Keratinocyte (primary cell): ENCODE measurements around the gene SPATA16. TPM values are rescaled to one million over a fixed set of nuclear protein-coding genes. Genes with fewer than 3 reads are reported as not detected.

ENCODE experiments used
- DNase-seq: peaks from one replicate; pipeline ENCODE4 v3.0.0-alpha.2; 2011; ENCODE audit warnings: low read depth, missing footprints, low spot score
- FAIRE-seq: peaks from 2 replicates; lab custom pipeline; 2011; peaks lifted over from hg19 to GRCh38; lab: Jason Lieb, UNC
- H2AFZ ChIP-seq: 2 replicates; pipeline ENCODE4 v1.6.0; 2012; ENCODE audit warnings: low read length, control low read depth, inconsistent platforms; ENCODE audit not compliant: control insufficient read depth
- H3K27ac ChIP-seq: 2 replicates; pipeline ENCODE4 v1.5.1; 2011; ENCODE audit warnings: low read length; ENCODE audit not compliant: control insufficient read depth, insufficient read depth
- H3K27me3 ChIP-seq: 3 replicates; pipeline ENCODE4 v1.6.0; 2011; ENCODE audit warnings: low read length; ENCODE audit not compliant: control insufficient read depth, insufficient read depth; ENCODE audit errors: extremely low read depth
- H3K36me3 ChIP-seq, 2 experiments: 2 replicates in 1 of 2; 3 replicates in 1 of 2; pipeline ENCODE4 v1.5.1; 2011; ENCODE audit warnings: low read length in 2 of 2, mild to moderate bottlenecking in 1 of 2; ENCODE audit not compliant: control insufficient read depth in 2 of 2, insufficient read depth in 2 of 2; ENCODE audit errors: extremely low read depth in 1 of 2
- H3K4me1 ChIP-seq: 3 replicates; pipeline ENCODE4 v1.5.1; 2011; ENCODE audit warnings: low read length; ENCODE audit not compliant: control insufficient read depth, insufficient read depth; ENCODE audit errors: extremely low read depth
- H3K4me2 ChIP-seq: 3 replicates; pipeline ENCODE4 v1.6.0; 2011; ENCODE audit warnings: low read depth, low read length; ENCODE audit not compliant: control insufficient read depth, insufficient read depth; ENCODE audit errors: extremely low read depth
- H3K4me3 ChIP-seq, 3 experiments: fragments of 200-600 bp in 1 of 3; sonication (generic) in 1 of 3; 2 replicates in 2 of 3; 3 replicates in 1 of 3; pipeline ENCODE4 v1.5.1; 2011 to 2016; ENCODE audit warnings: low read length in 3 of 3, mild to moderate bottlenecking in 3 of 3, control low read depth in 2 of 3, inconsistent platforms in 1 of 3, low read depth in 1 of 3, mixed read lengths in 1 of 3, mixed run types in 1 of 3, moderate library complexity in 1 of 3; ENCODE audit not compliant: control insufficient read depth in 2 of 3, insufficient read depth in 2 of 3; ENCODE audit errors: extremely low read depth in 1 of 3
- H3K79me2 ChIP-seq: 2 replicates; pipeline ENCODE4 v1.6.0; 2012; ENCODE audit warnings: low read length; ENCODE audit not compliant: control insufficient read depth, insufficient read depth
- H3K9ac ChIP-seq: 3 replicates; pipeline ENCODE4 v1.6.0; 2011; ENCODE audit warnings: low read length; ENCODE audit not compliant: control insufficient read depth, insufficient read depth; ENCODE audit errors: extremely low read depth
- H3K9me1 ChIP-seq: 3 replicates; pipeline ENCODE4 v1.6.0; 2011; ENCODE audit warnings: low read length; ENCODE audit not compliant: control insufficient read depth, insufficient read depth; ENCODE audit errors: extremely low read depth
- H3K9me3 ChIP-seq: 2 replicates; pipeline ENCODE4 v1.5.1; 2012; ENCODE audit warnings: low read depth, low read length; ENCODE audit not compliant: control insufficient read depth
- H4K20me1 ChIP-seq: 3 replicates; pipeline ENCODE4 v1.6.0; 2011; ENCODE audit warnings: low read length; ENCODE audit not compliant: control insufficient read depth, insufficient read depth; ENCODE audit errors: extremely low read depth
- EZH2 ChIP-seq: IDR thresholded peaks from one replicate; pipeline ENCODE4 v1.6.1; 2012; ENCODE audit warnings: inconsistent platforms, mild to moderate bottlenecking, low read length, moderate library complexity
- dilution Hi-C: fragments of 300-500 bp; cut with MboI; formaldehyde crosslinking; loops from one replicate; pipeline ENCODE4 v1.7.0; 2020; ENCODE audit warnings: low sequenced_read_pairs; ENCODE audit not compliant: extremely low pct_ligation_motif_present
- polyA plus RNA-seq, 5 experiments: library from polyadenylated mRNA; depleted of rRNA in 3 of 5; stranded (reverse) in 3 of 5; stranded (forward) in 1 of 5; unstranded in 1 of 5; fragments of >200 nt; gene quantifications; 1 replicate in 1 of 5; 2 replicates in 3 of 5; 3 replicates in 1 of 5; pipeline versions ENCODE4 v1.2.1 to v1.2.3, GENCODE V29; 2011 to 2012; ENCODE audit warnings: missing spikeins in 2 of 5, low read depth in 1 of 5, low replicate concordance in 1 of 5
- TF ChIP-seq, protein P1 (sequence below), 3 experiments: IDR thresholded peaks in 1 of 3; conservative IDR thresholded peaks in 1 of 3; optimal IDR thresholded peaks in 1 of 3; 2 replicates in 2 of 3; 3 replicates in 1 of 3; pipeline versions ENCODE3 to v1.5.1; 2011; ENCODE audit warnings: low read length in 3 of 3, mild to moderate bottlenecking in 3 of 3, moderate library complexity in 2 of 3, control low read depth in 1 of 3, inconsistent platforms in 1 of 3; ENCODE audit not compliant: insufficient read depth in 2 of 3; ENCODE audit errors: extremely low read depth in 1 of 3

SPATA16 gene
- polyA plus RNA-seq, 1 donor (not counting 4 experiments of a cell fraction or from before 2014, with no cell fraction given) = not detected

DNA sequence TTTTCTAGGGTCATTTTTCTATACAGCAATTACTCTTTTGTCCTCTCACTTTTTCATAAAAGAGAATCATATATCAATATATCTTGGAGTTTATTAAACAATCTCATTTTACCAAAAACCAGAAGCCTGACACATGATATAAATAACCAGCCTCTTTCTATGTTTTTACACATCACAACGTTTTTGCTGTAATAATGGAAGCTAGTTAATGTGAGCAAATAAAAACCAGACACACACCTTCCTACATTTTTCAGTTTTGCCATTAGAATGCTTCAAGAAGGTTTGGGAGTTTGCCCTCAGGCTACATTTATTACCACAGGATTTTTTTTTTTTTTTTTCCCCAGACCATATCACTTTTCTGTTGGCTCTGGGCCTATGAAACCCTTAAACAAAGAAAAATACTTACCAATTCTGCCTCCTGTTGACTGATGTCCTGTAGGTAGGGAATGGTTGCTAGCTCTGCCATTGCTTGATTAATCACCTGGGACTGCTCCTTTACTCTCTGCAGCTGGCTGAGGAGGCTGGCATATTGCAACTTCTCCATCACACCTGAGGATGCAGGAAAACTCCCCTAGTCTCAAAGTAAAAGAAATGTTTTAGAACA, 225.0 kb downstream of the SPATA16 start:
- Histone ChIP-seq H3K79me2 (no peaks in the 10 kb centered on the region), H3K27me3 (no peaks in the 10 kb centered on the region), H4K20me1 (no peaks in the 10 kb centered on the region), H2AFZ (no peak overlapping the region), H3K27ac (no peak overlapping the region), H3K36me3 (no peaks in the 10 kb centered on the region), H3K4me2 (no peak overlapping the region), H3K9me3 (no peaks in the 10 kb centered on the region), H3K9me1 (no peaks in the 10 kb centered on the region), H3K9ac (no peak overlapping the region), H3K4me3 (no peak overlapping the region), H3K4me1 (no peaks in the 10 kb centered on the region)
- no peak for FAIRE-seq
- dilution Hi-C loops = no loop called here
- DNase-seq = no peak
- TF ChIP-seq, protein P1, sequence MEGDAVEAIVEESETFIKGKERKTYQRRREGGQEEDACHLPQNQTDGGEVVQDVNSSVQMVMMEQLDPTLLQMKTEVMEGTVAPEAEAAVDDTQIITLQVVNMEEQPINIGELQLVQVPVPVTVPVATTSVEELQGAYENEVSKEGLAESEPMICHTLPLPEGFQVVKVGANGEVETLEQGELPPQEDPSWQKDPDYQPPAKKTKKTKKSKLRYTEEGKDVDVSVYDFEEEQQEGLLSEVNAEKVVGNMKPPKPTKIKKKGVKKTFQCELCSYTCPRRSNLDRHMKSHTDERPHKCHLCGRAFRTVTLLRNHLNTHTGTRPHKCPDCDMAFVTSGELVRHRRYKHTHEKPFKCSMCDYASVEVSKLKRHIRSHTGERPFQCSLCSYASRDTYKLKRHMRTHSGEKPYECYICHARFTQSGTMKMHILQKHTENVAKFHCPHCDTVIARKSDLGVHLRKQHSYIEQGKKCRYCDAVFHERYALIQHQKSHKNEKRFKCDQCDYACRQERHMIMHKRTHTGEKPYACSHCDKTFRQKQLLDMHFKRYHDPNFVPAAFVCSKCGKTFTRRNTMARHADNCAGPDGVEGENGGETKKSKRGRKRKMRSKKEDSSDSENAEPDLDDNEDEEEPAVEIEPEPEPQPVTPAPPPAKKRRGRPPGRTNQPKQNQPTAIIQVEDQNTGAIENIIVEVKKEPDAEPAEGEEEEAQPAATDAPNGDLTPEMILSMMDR (optimal IDR thresholded peaks at IDR 0.05 in 1 of 3, IDR thresholded peaks at IDR 0.05 in 1 of 3, conservative IDR thresholded peaks at IDR 0.05 in 1 of 3; ENCODE audit: extremely low read depth in 1 of 3, insufficient read depth in 2 of 3, low read length in 3 of 3) = no peak
- TF ChIP-seq EZH2 = no peak

DNA sequence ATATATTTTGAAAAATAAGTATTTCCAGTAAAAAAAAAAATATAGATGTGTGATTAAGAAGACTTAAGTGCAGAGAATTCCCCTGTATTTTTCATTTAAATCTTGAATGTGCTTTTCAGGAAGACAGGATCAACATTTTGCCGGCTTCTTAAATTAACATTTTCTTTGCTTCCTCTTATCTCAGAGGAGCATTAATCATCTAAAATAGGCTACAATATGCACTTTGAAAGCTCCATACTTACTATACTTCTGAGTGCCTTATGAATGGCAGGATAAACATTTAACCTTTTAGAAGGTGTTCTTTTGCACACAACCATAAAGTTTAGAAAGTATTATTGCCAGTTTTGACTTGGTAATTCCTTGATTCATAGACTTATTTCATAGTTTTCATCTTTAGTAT, 226.2 kb downstream of the SPATA16 start:
- Histone ChIP-seq H3K79me2 (no peaks in the 10 kb centered on the region), H3K27ac (no peak overlapping the region), H4K20me1 (no peaks in the 10 kb centered on the region), H3K27me3 (no peaks in the 10 kb centered on the region), H3K9ac (no peak overlapping the region), H3K4me3 (no peak overlapping the region), H3K4me1 (no peaks in the 10 kb centered on the region), H3K9me3 (no peaks in the 10 kb centered on the region), H3K4me2 (no peak overlapping the region), H3K9me1 (no peaks in the 10 kb centered on the region), H3K36me3 (no peaks in the 10 kb centered on the region), H2AFZ (no peak overlapping the region)
- FAIRE-seq (no peak), DNase-seq (no peak)
- TF ChIP-seq, protein P1 (optimal IDR thresholded peaks at IDR 0.05 in 1 of 3, IDR thresholded peaks at IDR 0.05 in 1 of 3, conservative IDR thresholded peaks at IDR 0.05 in 1 of 3; ENCODE audit: extremely low read depth in 1 of 3, insufficient read depth in 2 of 3, low read length in 3 of 3) = no peak
- no peak for TF ChIP-seq EZH2
- dilution Hi-C loops = no loop called here
